Right renal cortex interstitium (tissue), 3 donors: ENCODE measurements around the gene CMYA5. TPM values are rescaled to one million over a fixed set of nuclear protein-coding genes. Genes with fewer than 3 reads are reported as not detected.
"Not testable (repeated sequence)": the region's sequence is repeated elsewhere in the genome, so short reads cannot be mapped to it uniquely, and the experiment has no call there.

Experiments
- DNase-seq, 3 donors: peaks; one replicate each; pipeline ENCODE4 v3.0.0-alpha.2; 2013; ENCODE audit warnings: low read depth in 3 of 3, low spot score in 2 of 3
- polyA plus RNA-seq, 3 donors: library from polyadenylated mRNA; unstranded; fragments of 120-200 nt; gene quantifications; one replicate each; pipeline ENCODE4 v1.2.1, GENCODE V29; 2013; ENCODE audit not compliant: insufficient read length in 3 of 3

The CMYA5 gene
- polyA plus RNA-seq, 3 donors, result 14.0 to 18.8 (median 17.0) TPM

DNA sequence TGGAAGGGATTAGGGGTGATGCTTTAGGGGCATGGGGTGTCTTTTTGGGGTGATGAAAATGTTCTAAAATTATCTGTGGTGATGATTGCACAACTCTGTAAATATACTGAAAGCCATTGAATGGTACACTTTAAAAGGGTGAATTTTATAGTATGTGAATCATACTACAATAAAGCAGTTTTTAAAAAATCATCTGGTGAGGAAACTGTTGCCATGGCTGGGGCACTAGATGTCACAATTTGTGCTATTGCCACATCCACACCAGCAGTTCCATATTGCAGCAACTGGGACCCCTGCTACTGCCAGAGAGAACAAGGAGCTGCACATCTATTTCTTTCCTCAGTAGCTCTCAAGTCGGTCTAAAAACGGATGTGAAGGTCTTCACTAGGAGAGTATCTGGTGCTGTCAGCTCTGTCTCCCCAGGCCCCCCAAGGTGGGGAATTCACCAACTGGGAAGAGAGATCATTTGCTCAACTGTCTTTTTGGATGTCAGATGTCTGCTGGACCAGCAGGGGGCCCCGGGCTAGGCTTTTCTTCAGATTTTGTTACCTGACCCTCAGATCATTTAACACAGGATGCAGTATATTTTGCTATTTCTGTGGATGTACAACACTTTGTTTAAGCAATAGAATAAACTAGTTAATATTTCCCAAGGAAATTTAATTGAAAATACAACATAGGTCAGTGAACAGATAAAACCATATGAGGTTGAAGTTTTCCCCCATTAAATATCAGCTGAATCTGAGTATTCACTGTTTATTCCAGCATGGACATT is 13.2 kb downstream of the CMYA5 start:
- DNase-seq, result no peak

DNA sequence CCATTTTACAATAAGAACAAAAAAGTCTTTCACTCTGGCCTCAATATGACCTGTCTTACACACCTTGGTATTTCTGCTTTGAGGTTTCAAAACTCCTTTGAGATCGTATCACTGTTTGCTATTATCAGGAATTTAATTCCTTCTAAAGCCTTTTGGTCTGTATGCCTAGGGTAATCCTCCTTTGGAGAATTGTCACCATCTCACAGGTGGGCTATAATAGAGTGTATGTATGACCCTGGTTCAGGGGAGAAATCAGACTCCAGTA is 13.7 kb downstream of the CMYA5 start:
- no peak for DNase-seq

DNA sequence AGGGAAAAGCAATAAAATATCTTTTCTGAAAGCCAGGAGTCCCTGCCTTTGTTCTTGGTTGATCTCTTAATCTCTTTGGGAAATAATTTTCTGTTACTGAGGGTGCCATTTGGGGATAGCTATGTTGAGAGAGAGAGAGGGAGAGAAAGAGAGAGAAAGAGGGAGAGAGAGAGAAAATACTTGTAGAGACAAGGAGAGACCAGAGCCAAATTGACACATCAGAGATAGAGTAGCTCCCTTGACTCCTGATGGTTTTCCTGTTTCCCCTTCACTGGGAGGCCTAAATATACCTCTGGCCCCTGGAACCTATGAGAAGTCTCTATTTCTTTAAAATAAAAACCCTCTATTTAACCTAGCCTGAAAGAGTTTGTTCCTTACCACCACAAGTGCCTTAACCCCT is 14.9 kb downstream of the CMYA5 start:
- no peak for DNase-seq

DNA sequence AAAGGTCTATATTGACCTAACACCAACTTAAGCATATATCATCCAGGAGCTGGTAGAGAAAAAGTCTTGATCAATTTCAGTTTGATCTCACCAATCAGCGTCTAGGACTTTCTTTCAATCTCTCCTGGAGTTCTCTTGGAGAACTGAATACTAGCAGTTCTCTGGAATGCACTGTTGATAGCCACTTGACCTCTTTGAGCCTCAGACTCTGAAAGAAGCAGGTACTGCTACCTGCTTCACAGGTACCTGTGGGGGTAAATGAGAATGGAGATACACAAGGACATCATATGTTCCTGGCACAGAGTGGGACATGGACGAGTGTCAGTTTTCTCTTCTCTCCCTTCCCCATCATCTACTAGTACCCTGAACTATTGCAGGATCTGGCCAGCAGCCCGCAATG is 16.0 kb downstream of the CMYA5 start:
- no peak for DNase-seq

DNA sequence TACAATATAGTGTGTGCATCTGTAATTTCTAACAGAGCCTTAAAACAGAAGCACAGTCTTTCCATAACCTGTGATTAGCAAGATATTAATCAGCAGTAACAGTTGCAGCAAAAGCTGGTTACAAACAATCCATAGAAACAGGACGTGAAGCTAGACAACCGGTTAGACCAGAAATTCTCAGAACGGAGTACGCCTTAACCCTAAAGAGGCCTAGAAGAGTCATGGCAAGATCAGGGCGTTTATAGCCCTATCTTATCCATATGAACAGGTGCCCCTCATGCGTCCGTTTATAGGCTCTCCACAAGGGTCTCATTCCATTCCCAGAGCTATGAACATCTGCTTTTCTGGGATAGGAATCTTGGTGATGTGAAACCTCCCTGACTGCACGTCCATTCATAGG is 16.7 kb downstream of the CMYA5 start:
- DNase-seq, result not testable (repeated sequence)

DNA sequence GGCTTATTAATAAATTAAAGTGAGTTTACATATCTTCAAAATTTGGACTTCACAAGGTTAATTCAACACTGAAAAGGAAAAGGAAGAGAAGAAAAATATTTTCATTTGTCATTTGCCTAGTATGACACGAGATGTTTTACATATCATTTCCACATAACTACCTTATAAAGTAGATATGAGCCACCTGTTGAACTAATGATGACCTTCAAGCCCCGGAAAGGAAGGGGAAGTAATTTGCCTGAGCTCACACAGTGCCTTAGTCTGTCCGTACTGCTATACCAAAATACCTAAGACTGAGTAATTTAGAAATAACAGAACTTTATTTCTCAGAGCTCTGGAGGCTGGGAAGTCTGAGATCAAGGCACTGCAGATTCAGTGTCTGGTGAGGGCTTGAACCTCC is 17.9 kb downstream of the CMYA5 start:
- no peak for DNase-seq

DNA sequence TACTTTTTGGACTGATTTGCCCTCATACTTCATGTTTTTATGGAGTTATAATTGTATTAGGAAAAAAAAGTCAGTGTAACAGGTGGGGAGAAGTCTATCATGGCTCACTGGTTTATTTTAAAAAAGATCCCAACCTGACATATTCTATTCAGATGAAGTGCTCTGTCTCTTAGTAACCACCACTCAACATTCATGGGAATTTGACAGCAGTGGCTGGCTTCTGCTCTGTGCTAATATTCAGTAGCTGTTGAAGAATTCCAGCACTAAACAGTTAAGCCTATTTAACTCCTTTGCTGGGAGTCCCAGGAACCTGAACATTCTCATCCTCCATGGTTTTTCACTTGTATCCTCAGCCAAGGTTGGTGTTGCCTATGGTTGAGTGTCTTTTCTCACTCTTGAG is 23.1 kb downstream of the CMYA5 start:
- no peak for DNase-seq

DNA sequence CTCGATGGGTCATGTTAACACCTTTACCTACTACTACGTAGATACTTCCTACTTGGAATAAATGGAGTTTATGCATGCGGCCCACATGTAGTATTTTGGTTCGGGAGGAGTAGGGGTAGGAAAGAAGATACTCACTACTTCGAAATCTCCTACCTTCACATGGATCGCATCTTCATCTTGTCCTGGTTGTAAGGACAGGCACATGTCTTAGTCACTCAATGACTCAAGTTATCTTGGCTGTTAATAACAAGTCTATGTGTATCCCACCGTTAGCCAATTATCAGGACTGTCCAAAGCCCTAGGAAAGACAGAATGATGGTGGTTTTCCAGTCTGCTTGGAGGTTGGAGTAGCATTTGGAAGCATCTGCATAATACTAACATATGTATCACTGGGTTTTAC is 24.1 kb downstream of the CMYA5 start:
- no peak for DNase-seq

DNA sequence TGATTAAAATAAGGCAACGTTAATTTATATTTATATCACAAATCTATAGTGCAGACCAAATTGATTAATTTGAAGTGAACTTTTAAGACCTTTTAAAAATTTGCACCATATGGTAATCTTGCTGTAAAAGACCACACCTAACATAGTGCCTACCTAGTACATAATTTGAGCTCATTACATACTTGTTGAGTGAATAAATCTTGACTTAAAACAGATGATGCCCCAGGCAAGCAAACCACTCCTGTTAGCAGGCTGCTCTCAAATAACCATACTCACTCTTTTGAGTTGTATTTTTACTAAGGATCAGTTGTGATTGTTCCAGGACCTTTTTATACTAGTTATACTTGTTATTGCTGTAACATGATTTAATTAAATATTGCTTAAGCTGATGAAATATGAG is 27.2 kb downstream of the CMYA5 start:
- no peak for DNase-seq

DNA sequence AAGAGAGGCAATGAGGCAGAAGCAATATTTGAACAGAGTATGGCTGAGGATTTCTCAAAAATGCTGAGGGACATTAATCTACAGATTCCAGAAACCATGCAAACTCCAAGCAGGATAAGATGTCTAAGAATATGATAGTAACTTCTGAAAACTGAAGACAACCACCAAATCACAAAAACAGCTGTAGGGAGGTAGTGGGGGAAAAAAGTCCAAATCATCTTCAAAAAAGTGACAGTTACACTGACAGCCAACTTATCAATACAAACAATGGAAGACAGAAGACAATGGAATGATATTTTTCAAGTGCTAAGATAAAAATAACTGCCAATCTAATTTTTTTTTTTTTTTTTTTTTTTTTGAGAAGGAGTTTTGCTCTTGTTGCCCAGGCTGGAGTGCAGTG is 30.5 kb downstream of the CMYA5 start:
- DNase-seq, result no peak

DNA sequence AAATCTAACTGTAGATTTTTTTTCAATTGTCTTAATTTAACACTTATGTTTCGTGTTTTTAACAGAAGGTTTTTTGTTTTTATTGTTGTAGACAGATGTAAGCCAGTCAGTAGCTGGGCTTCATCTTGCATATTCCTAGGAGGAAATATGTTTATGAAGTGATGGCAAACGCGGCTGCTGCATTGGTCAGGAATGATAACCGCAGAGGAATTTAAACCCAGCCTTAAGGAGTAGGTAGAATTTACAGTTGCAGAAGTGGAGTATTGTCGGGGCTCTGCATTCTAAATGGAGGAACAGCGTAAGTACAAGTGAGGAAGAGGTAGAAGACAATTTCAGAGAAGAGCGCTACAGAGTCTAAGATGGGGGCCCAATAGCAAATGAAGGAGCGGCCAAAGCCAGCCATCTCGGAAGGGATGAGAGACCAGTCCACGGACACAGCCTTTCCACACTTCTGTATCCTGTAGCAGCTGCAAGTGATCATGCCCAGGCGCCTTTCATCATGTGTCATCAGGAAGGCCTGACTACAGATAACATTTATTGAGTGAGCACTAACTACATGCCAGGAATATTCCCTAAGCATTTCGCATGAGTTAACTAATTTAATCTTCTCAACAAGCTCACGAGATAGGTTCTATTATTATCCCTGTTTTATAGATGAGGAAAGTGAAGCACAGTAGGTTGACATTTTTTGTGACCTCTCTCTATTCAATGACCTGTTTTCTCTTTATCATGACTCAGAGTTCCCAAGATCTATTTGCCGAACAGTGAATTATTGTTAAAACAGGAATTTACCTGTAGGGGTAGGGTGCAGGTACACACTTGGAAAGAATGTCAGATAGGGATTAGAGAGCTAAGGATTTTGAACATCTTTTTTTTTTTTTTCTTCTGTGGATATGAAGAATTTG is 38.1 kb downstream of the CMYA5 start:
- no peak for DNase-seq

DNA sequence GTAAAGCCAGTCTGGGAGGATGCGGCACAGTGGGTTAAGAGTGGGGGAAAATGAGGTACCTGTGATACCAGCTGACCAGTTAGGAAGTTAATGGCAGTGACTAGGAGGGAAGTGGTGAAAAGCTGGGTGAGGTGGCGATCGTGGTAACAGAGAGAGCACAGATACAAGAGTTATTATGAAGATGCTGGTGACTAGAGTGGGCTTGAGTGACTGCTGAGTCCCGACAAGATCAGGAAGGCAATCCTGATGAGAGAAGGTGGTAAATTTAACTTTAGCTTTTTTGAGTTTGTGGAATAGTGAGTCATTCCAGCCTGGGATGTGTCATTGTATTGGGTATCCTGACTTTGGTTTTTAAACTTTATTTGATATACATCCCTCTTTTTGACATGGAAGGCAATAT is 38.8 kb downstream of the CMYA5 start:
- DNase-seq, result no peak

DNA sequence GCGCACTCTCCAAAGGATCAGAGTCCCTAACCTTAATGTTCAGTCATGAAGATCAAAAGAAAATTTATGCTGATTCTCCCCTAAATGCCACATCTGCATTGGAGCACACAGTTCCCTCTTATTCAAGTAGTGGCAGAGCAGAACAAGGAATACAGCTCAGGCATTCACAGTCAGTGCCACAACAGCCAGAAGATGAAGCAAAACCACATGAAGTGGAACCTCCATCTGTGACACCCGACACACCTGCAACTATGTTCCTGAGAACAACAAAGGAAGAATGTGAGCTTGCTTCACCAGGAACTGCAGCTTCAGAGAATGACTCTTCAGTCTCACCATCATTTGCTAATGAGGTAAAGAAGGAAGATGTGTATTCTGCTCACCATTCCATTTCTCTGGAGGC is 40.0 kb downstream of the CMYA5 start:
- DNase-seq, result no peak

DNA sequence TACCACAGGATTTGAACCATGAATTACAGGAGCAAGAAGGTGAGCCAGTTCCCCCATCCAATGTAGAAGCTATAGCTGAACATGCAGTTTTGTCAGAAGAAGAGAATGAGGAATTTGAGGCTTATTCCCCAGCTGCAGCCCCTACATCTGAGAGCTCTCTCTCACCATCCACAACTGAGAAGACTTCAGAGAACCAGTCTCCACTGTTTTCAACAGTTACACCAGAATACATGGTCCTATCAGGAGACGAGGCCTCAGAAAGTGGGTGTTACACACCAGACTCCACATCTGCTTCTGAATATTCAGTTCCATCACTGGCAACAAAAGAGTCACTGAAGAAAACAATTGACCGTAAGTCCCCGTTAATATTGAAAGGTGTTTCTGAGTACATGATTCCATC is 40.9 kb downstream of the CMYA5 start:
- DNase-seq, result no peak

DNA sequence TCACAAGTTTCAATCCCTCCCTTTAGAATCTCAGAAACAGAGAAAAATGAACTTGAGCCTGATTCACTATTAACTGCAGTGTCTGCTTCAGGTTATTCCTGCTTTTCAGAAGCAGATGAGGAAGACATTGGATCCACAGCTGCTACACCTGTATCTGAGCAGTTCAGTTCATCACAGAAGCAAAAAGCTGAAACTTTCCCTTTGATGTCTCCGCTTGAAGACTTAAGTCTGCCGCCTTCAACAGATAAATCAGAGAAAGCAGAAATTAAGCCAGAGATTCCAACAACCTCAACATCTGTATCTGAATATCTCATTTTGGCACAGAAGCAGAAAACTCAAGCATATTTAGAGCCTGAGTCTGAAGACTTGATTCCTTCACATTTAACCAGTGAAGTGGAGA is 42.1 kb downstream of the CMYA5 start:
- DNase-seq, result no peak

DNA sequence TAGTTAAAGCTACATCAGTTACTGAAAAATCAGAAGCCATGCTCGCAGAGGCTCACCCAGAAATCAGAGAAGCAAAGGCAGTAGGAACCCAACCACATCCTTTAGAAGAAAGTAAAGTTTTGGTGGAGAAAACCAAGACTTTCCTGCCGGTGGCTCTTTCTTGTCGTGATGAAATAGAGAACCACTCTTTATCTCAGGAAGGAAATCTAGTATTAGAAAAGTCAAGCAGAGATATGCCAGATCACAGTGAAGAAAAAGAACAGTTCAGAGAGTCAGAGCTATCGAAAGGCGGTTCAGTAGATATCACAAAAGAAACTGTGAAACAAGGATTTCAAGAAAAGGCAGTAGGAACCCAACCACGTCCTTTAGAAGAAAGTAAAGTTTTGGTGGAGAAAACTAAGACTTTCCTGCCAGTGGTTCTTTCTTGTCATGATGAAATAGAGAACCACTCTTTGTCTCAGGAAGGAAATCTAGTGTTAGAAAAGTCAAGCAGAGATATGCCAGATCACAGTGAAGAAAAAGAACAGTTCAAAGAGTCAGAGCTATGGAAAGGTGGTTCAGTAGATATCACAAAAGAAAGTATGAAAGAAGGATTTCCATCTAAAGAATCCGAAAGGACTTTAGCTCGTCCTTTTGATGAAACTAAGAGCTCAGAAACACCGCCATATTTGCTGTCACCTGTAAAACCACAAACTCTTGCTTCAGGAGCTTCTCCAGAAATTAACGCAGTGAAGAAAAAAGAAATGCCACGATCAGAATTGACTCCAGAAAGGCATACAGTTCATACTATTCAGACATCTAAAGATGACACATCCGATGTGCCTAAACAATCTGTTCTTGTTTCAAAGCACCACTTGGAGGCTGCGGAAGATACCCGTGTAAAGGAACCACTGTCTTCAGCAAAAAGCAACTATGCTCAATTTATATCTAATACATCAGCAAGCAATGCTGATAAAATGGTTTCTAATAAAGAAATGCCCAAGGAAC is 47.2 kb downstream of the CMYA5 start:
- no peak for DNase-seq

DNA sequence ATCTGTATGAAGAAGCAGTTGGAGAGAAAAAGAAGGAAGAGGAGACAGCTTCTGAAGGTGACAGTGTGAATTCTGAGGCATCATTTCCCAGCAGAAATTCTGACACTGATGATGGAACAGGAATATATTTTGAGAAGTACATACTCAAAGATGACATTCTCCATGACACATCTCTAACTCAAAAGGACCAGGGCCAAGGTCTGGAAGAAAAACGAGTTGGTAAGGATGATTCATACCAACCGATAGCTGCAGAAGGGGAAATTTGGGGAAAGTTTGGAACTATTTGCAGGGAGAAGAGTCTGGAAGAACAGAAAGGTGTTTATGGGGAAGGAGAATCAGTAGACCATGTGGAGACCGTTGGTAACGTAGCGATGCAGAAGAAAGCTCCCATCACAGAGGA is 48.7 kb downstream of the CMYA5 start:
- DNase-seq, result no peak

DNA sequence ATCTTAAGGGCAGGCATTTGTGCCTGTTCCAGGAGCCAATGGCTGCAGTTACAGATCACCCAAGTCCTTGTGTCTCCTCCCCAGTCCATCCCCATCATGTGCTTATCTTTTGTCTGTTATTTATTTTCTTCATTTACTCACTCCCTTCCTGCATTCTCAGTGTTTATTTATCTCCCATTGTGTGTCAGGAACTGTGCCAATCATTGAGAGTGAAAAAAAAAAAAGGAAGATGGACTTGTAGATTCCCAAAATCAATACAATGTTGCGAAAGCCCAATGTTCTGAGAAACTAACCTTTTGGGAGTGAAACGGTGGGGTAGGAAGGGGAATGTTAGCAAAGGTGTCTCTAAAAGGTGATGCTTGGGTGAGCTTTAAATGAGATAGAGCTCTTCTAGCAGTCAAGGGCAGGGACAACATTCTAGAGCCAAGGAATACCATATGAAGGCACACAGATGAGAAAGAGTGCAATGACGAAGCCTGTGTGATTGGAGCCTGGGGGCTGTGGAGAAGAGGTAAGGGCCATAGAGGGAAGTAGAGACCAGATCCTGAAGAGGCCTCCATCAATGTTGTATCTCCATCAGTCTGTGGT is 53.0 kb downstream of the CMYA5 start:
- no peak for DNase-seq

DNA sequence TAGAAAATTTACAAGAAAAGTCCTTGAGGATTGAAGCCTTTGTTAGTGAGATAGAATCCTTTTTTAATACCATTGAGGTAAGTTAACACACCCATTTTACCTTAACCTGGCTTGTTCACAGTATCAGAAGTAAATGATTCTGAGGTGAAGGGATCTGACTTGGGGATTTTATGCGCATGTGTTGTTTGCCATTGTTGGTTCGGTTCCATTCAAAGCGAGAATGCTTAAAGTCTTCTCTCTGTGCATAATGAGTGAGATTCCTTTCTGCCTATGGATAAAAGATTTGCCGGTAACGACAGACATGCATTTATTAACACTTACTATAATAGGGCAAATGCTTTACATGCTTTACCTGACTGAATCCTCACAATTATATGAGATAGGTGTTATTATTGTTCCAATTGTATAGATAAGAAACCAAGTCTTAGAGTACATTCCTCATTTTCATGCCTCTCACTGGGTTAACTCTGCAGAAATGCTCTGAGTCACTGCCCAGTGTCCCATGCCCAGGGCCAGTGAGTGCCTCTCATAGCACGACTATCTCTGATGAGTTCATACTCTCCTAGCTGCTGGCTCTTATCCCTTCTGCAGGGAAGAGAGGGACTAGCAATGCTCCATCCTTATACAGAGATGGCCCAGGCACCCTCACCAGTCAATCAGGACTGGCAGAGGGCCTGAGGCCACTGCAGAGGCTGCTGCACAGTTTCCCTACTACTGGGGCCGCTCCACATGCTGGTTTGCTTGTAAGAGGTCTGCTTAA is 54.4 kb downstream of the CMYA5 start:
- no peak for DNase-seq

DNA sequence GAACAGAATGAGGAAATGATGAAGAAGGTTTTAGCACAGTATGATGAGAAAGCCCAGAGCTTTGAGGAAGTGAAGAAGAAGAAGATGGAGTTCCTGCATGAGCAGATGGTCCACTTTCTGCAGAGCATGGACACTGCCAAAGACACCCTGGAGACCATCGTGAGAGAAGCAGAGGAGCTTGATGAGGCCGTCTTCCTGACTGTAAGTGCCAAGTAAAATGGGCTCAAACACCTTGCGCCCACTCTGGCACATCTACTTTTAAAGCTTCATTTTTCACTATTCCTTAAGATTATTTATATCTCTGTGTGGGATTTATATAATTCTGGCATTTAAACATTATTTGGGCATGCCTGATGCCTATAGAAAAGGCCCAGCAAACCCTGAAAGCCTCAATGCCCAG is 55.6 kb downstream of the CMYA5 start:
- DNase-seq, result no peak
